ENCODE measurements around the gene ADD2.

ADD2 gene

DNA sequence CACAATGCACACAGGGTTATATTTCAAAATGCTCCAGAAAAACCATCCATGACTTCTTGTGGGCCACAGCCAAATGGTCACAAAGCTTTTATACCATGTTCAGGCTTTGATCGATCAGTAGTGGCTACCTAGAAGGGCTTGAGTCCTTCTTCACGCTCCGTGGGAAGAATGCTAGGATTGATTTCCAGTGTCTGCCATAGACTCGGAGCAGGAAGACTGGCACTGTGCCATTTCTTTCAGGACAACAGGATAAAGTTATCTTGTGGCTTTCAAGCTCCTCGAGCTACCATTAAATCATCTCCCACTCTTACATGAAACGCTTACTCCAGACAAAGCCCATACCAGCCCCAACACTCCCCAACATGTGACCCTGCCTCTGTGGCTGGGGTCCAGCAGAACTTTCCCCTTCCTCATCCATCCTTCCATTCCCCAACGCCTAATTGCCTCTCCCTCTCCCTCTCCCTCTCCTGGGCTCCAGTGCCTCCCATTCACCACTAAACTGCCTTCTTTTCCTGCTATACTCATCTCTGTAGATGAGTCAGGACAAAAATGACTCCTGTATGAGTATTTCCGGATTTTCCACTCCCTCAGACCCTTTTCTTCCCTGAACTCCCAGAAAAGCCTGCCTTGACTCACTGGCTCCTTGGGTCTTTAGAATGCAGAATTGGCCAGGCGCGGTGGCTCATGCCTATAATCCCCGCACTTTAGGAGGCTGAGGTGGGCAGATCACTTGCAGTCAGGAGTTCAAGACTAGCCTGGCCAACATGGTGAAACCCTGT lies 40.9 kb downstream of the ADD2 start:
- no peak for DNase-seq (ENCODE audit: low read depth in 1 of 2, low spot score in 1 of 2)

- no peak for DNase-seq (ENCODE audit: low read depth in 1 of 2, low spot score in 1 of 2)
Observed at GRCh38 chr2:70725505-70725904, 42.5 kb downstream of the ADD2 start.

DNA sequence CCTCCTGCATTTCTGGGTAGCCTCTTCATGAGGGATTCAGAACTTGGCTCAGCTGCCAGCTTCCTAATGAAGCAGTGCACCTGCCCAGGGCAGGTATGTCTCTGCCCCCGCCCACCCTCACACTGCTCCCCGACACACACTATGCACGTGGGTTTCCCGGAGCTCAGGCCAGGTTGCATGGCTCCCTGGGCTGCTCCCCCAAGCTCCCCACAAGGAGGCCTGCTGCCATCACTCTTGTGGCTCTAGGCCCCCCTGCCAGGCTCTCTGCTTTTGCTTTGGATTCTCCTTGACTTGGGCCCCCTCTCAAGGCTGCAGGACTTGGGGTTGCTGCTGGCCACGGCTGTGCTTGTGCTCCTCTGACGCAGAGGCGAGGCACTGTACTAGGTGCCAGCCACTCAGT lies 43.6 kb downstream of the ADD2 start:
- no peak for DNase-seq (ENCODE audit: low read depth in 1 of 2, low spot score in 1 of 2)

DNA sequence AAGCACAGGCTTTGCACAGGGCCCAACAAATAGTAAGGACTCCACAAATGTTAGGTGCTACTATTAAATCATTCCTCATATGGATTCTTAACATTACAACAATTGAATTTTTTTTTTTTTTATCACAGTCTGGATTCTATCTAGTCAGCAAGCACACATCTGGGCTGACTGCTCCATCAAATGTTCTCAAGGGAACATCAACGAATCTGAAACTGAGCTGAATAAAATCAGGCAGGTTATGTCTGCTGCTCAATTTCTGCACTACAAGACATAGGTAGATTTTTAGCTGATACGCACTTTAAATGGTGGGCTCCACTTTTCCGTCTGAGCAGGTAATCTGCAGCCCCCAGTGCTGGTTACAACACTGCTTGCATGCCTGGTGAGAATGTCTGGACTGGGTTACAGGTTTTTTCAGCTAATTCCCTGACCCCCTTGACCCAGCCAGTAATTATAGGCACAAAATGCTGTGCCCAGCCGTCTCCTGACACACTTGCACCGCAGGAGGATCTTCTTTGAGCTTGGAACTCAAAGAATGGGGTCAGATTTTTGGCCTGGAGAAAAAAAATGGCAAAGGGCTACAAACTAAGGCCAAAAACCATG lies 44.6 kb downstream of the ADD2 start:
- DNase-seq (ENCODE audit: low read depth in 1 of 2, low spot score in 1 of 2): no peak

DNA sequence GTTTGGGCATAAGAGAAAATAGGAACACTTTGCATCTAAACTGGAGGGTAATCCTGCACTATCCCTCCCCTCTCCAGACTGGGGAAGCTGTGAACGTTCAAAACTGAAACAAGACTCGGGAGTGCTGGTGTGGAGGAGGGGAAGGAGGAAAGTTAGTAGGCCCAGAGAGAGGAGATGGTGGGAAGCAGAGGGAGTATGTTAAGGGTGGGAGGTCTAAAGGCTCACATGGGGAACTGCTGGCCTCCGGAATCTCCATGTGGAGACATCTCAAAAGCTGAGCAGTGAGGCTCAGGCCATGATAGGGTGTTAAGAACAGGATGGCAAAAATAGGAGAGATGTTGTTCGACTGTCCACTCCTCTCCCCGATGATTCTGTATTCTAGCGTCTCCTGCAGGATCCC lies 47.9 kb downstream of the ADD2 start:
- no peak for DNase-seq (ENCODE audit: low read depth in 1 of 2, low spot score in 1 of 2)

GRCh38 chr2:70719231-70719630 lies 48.8 kb downstream of the ADD2 start:
- no peak for DNase-seq (ENCODE audit: low read depth in 1 of 2, low spot score in 1 of 2)

GRCh38 chr2:70718736-70719135 lies 49.3 kb downstream of the ADD2 start:
- no peak for DNase-seq (ENCODE audit: low read depth in 1 of 2, low spot score in 1 of 2)

DNA sequence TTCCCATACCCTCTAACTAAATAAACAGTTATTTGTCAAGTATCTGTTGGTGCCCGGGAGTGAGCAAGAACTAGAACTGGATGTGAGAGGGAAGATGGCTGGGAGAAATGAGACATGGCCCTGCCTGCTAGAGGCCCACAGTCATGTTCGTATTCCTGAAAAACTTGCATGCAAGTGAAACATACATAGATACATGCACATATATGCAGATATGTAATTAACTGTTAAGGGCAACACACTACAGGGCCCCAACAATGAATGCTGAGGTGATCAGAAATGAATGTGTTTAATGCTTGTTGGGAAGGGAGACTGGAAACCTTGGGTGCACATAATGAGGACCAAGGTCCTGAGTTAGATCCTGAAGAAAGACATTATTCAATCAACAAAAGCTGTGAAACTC lies 49.8 kb downstream of the ADD2 start:
- no peak for DNase-seq (ENCODE audit: low read depth in 1 of 2, low spot score in 1 of 2)

DNA sequence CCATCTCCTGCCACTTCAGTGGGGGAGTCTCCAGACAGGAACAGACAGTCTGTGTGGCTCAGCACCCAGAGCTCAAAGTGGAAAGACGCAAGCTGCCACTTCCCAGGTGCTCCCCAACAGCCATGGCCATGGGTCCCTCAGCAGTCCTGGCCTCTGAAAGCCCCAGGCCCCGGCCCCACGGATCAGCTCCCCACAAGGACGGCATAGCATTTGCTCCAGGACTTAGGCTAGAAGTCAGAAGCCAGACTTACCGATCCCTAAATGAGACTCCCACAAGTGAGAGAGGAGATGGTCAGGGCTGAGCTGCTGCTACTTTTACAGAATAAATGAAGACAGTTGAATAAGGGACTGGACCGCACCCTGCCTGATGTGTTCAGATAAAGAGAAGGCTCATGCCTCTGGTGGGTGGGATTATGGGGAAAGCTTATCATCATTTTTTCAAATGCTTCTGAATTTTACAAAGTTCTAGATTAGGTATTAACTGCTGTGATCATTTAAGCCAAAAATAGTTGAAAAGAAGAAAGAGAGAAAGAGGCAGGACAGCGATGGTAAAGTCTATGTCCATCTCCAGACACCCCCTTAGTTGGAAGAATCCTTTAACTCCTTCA lies 50.5 kb downstream of the ADD2 start:
- DNase-seq (ENCODE audit: low read depth in 1 of 2, low spot score in 1 of 2): no peak

GRCh38 chr2:70716951-70717350 lies 51.0 kb downstream of the ADD2 start:
- DNase-seq (ENCODE audit: low read depth in 1 of 2, low spot score in 1 of 2): no peak

DNA sequence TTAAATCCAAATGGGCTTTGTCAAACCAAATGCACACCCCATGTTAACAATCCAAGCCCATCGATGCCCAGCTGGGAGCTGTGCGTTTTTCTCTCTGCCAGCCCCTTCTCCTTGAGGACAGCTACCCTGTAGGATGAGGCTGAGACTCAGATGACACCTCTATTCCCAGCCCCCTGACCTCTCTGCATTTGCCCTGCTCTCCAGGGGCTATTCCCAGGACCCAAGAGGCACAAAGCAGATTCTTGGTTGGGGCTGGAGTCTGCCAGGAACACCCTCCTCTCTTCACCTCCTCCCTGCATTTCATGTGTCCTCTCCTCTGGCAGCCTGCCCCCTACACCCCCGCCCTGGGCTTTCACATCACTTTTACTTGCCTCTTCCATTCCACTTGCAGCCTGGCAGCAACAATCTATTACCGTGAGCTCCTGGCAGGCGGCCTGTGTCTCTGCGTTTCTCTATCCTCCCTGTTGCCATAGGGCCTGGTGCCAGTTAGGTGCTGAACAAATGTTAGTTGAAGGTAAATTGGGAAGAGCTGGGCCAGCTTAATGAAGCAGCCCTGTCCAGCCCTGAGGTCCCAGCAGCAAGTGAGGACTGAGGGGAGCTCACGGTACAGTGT lies 51.8 kb downstream of the ADD2 start:
- DNase-seq (ENCODE audit: low read depth in 1 of 2, low spot score in 1 of 2): no peak

GRCh38 chr2:70715071-70715985 lies 52.7 kb downstream of the ADD2 start:
- DNase-seq (ENCODE audit: low read depth in 1 of 2, low spot score in 1 of 2): no peak

DNA sequence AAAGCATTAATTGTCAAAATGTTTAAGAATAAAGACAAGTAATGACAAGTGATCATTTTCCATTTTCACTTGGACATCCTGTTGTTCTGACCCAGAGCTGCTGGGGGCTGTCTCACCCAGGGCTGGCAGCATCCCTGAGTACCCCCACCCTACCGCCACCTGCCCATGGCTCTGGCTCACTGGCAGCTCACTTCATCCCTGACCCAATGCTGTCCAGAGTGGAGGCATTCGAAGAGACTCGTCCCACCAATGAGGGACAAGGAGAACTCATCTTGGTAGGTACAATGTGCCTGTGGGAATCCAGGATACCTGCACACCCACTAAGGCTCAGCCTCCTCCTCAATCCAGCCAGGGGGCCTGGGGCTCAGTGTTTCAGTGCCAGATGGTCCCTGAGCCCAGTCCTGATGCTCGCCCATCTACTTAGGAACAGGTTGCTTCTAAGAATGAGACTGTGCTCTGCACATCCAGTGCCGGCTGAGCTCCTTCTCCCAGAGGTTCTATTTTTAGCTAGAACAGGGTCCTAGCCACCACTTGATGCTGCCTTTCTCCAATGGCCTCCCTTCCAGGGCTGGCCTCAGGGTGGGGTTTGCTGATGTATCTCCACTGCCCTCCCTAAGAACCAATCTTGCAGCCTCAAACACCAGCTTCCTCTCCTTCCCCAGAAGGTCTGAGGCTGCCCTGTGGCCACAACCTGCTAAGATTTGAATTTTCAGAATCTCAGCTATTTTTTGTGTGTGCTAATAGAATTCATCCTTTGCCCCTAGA lies 53.7 kb downstream of the ADD2 start:
- DNase-seq (ENCODE audit: low read depth in 1 of 2, low spot score in 1 of 2): no peak

GRCh38 chr2:70712916-70713315 lies 55.1 kb downstream of the ADD2 start:
- no peak for DNase-seq (ENCODE audit: low read depth in 1 of 2, low spot score in 1 of 2)

- DNase-seq (ENCODE audit: low read depth in 1 of 2, low spot score in 1 of 2): no peak
Observed at GRCh38 chr2:70711191-70711590, 56.8 kb downstream of the ADD2 start.

GRCh38 chr2:70710038-70710690 lies 57.8 kb downstream of the ADD2 start:
- DNase-seq (ENCODE audit: low read depth in 1 of 2, low spot score in 1 of 2): no peak

- no peak for DNase-seq (ENCODE audit: low read depth in 1 of 2, low spot score in 1 of 2)
Observed at GRCh38 chr2:70709275-70710037, 58.5 kb downstream of the ADD2 start.

DNA sequence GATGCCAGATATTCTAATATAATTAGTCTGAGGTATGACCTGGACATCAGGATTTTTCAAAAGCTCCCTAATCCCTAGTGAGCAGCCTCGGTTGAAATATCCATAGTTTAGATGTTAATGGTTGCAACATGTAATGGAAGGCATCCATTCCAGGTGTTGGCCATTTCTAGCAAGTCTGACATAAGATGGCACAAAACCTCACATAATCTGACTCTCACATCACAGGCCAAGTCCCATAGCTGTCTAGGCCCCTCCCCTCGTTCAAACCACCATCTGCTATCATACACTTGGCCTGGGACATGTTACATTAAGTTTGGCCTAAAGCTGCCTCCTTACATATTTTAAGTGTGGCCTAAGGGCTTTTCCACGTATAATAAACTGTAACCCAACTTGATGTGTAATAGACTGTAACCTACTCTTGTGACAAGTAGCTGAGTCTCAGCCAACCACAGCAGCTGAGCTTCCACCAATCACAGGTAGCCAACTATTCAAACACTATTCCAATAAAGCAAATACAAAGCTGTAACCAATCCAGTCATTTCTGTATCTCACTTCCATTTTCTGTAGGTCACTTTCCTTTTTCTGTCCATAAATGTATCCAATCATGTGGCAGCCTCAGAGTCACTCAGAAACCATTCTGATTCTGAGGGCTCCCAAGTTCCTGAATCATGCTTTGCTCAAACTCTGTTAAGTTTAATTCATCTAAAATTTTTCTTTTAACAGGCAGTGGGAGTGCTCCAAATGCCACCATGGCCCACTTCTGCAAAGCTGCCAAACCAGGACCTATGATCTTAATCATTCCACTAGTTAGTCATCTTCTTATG lies 59.4 kb downstream of the ADD2 start:
- DNase-seq (ENCODE audit: low read depth in 1 of 2, low spot score in 1 of 2): no peak
